H1 (cell line): ENCODE measurements around the gene VOPP1. TPM values are rescaled to one million over a fixed set of nuclear protein-coding genes. Genes with fewer than 3 reads are reported as not detected.

Source experiments
- polyA plus RNA-seq, 7 experiments: library from polyadenylated mRNA; depleted of rRNA in 3 of 7; stranded (reverse) in 5 of 7; unstranded in 2 of 7; fragments of >200 nt in 5 of 7; fragments of 200-250 nt in 2 of 7; gene quantifications; 1 replicate in 5 of 7; 2 replicates in 1 of 7; 4 replicates in 1 of 7; pipeline versions ENCODE4 v1.2.1 to v1.2.3, GENCODE V29; 2011 to 2013; ENCODE audit warnings: missing spikeins in 2 of 7, mixed read lengths in 2 of 7
- total RNA-seq: library from RNA; stranded (reverse); fragmentation: NEBNext Ultra II Directional; extraction: Animal tissue kit (Norgen Biotek cat#: 25700); gene quantifications from 2 replicates; pipeline ENCODE4 v1.2.1, GENCODE V29; 2021
- TF ChIP-seq, protein P1 (sequence below), 3 experiments: IDR thresholded peaks; 1 replicate in 2 of 3; 2 replicates in 1 of 3; pipeline versions ENCODE4 v1.5.1 to v1.6.1; 2011; ENCODE audit warnings: low read length in 3 of 3, mild to moderate bottlenecking in 3 of 3, inconsistent platforms in 2 of 3, low read depth in 1 of 3, moderate library complexity in 1 of 3; ENCODE audit not compliant: insufficient read depth in 1 of 3; ENCODE audit errors: control extremely low read depth in 1 of 3

VOPP1 gene
- total and polyA plus RNA-seq, 2 of the 8 experiments (the other 6 are each of a cell fraction or from before 2014, with no cell fraction given) = 44.7 to 83.0 TPM

GRCh38 chr7:55521512-55521911 lies 50.8 kb downstream of the VOPP1 start (continued):
- TF ChIP-seq, protein P1, sequence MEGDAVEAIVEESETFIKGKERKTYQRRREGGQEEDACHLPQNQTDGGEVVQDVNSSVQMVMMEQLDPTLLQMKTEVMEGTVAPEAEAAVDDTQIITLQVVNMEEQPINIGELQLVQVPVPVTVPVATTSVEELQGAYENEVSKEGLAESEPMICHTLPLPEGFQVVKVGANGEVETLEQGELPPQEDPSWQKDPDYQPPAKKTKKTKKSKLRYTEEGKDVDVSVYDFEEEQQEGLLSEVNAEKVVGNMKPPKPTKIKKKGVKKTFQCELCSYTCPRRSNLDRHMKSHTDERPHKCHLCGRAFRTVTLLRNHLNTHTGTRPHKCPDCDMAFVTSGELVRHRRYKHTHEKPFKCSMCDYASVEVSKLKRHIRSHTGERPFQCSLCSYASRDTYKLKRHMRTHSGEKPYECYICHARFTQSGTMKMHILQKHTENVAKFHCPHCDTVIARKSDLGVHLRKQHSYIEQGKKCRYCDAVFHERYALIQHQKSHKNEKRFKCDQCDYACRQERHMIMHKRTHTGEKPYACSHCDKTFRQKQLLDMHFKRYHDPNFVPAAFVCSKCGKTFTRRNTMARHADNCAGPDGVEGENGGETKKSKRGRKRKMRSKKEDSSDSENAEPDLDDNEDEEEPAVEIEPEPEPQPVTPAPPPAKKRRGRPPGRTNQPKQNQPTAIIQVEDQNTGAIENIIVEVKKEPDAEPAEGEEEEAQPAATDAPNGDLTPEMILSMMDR (IDR thresholded peaks at IDR 0.05; ENCODE audit: control extremely low read depth in 1 of 3, insufficient read depth in 1 of 3, low read depth in 1 of 3, low read length in 3 of 3) = peak in 1 of 3 experiments; percentile 4; a peak in 1 of 4 replicates
